NCI-H1092 (cell line): ENCODE measurements around the gene SDK1.
A peak's percentile ranks its signal among the peaks of the same experiment; 100 is the strongest.

Experiments used
- DNase-seq: peaks from one replicate; lab custom pipeline; 2025; lab: John Stamatoyannopoulos, UW

SDK1 gene

GRCh38 chr7:3459111-3459510 lies 158.1 kb downstream of the SDK1 start:
- no peak for DNase-seq

GRCh38 chr7:3461923-3462322 lies 160.9 kb downstream of the SDK1 start:
- no peak for DNase-seq

- DNase-seq = peak; percentile 5
These were observed 162.6 kb downstream of the SDK1 start for GRCh38 chr7:3463696-3464095.

- no peak for DNase-seq
These were observed 164.0 kb downstream of the SDK1 start for GRCh38 chr7:3464900-3465622.

- no peak for DNase-seq
These were observed 165.2 kb downstream of the SDK1 start for GRCh38 chr7:3466261-3466660.

- no peak for DNase-seq
These were observed 168.6 kb downstream of the SDK1 start for GRCh38 chr7:3469641-3470040.

- DNase-seq = no peak
These were observed 179.1 kb downstream of the SDK1 start for GRCh38 chr7:3480197-3480596.

GRCh38 chr7:3481435-3481834 lies 180.4 kb downstream of the SDK1 start:
- DNase-seq = no peak

GRCh38 chr7:3482147-3482921 lies 181.3 kb downstream of the SDK1 start:
- DNase-seq = peak; percentile 22

GRCh38 chr7:3486841-3487240 lies 185.8 kb downstream of the SDK1 start:
- DNase-seq = no peak

GRCh38 chr7:3488829-3489228 lies 187.8 kb downstream of the SDK1 start:
- DNase-seq = no peak

GRCh38 chr7:3493499-3493898 lies 192.4 kb downstream of the SDK1 start:
- no peak for DNase-seq

GRCh38 chr7:3494947-3495346 lies 193.9 kb downstream of the SDK1 start:
- no peak for DNase-seq

GRCh38 chr7:3495530-3495929 lies 194.5 kb downstream of the SDK1 start:
- no peak for DNase-seq

GRCh38 chr7:3495954-3496353 lies 194.9 kb downstream of the SDK1 start:
- DNase-seq = no peak

GRCh38 chr7:3497796-3498195 lies 196.7 kb downstream of the SDK1 start:
- no peak for DNase-seq

- no peak for DNase-seq
These were observed 200.6 kb downstream of the SDK1 start for GRCh38 chr7:3501671-3502070.

- no peak for DNase-seq
These were observed 203.3 kb downstream of the SDK1 start for GRCh38 chr7:3504384-3504783.

GRCh38 chr7:3510101-3511020 lies 209.3 kb downstream of the SDK1 start:
- DNase-seq = no peak

- no peak for DNase-seq
These were observed 216.3 kb downstream of the SDK1 start for GRCh38 chr7:3517344-3517743.

- DNase-seq = no peak
These were observed 217.5 kb downstream of the SDK1 start for GRCh38 chr7:3518546-3518945.

GRCh38 chr7:3520206-3520605 lies 219.2 kb downstream of the SDK1 start:
- DNase-seq = peak; percentile 75
